OCI-LY1 (cell line): ENCODE measurements around the gene WWOX.

Experiments used
- H2AFZ ChIP-seq: fragments of 200-600 bp; sonication (generic), shearing (Covaris generic); 2 replicates; pipeline ENCODE4 v1.6.0; 2014; ENCODE audit warnings: antibody characterized with exemption, mild to moderate bottlenecking, low read length
- H3F3A ChIP-seq: fragments of 200-600 bp; sonication (generic), shearing (Covaris generic); 2 replicates; pipeline ENCODE4 v1.6.0; 2014; ENCODE audit warnings: mild to moderate bottlenecking, antibody characterized with exemption, low read length, moderate library complexity; ENCODE audit not compliant: insufficient read depth
- H3K27ac ChIP-seq: fragments of 200-600 bp; sonication (generic); 2 replicates; pipeline ENCODE4 v1.5.1; 2014; ENCODE audit warnings: low read length, mixed run types, mild to moderate bottlenecking, low read depth; ENCODE audit not compliant: poor library complexity, severe bottlenecking
- H3K27me3 ChIP-seq: fragments of 200-600 bp; sonication (generic); 2 replicates; pipeline ENCODE4 v1.6.0; 2014; ENCODE audit warnings: antibody characterized with exemption, mild to moderate bottlenecking, low read length, moderate library complexity; ENCODE audit not compliant: insufficient read depth
- H3K36me3 ChIP-seq: fragments of 200-600 bp; sonication (generic); 2 replicates; pipeline ENCODE4 v1.6.1; 2014; ENCODE audit warnings: mild to moderate bottlenecking, antibody characterized with exemption, low read length, moderate library complexity, mixed read lengths; ENCODE audit not compliant: insufficient read depth
- H3K4me1 ChIP-seq: fragments of 200-600 bp; sonication (generic); 2 replicates; pipeline ENCODE4 v1.5.1; 2014; ENCODE audit warnings: mild to moderate bottlenecking, low read length, moderate library complexity; ENCODE audit not compliant: insufficient read depth, severe bottlenecking
- H3K4me2 ChIP-seq: fragments of 200-600 bp; sonication (generic), shearing (Covaris generic); 2 replicates; pipeline ENCODE4 v1.6.1; 2014; ENCODE audit warnings: low read length
- H3K4me3 ChIP-seq: fragments of 200-600 bp; sonication (generic); 2 replicates; pipeline ENCODE4 v1.5.1; 2014; ENCODE audit warnings: low read length, low read depth, mild to moderate bottlenecking, mixed read lengths; ENCODE audit not compliant: poor library complexity, severe bottlenecking
- H3K79me2 ChIP-seq: fragments of 200-600 bp; shearing (Covaris generic); 2 replicates; pipeline ENCODE4 v1.6.1; 2016; ENCODE audit warnings: mixed run types, low read length, mixed read lengths; ENCODE audit not compliant: insufficient read depth
- H3K9ac ChIP-seq: fragments of 200-600 bp; sonication (generic), shearing (Covaris generic); 2 replicates; pipeline ENCODE4 v1.6.1; 2014; ENCODE audit warnings: mild to moderate bottlenecking, low read length, mixed read lengths
- H3K9me2 ChIP-seq: fragments of 200-600 bp; sonication (generic), shearing (Covaris generic); 2 replicates; pipeline ENCODE4 v1.6.1; 2014; ENCODE audit warnings: low read depth, mild to moderate bottlenecking, low read length, mixed read lengths
- H3K9me3 ChIP-seq: fragments of 200-600 bp; shearing (Covaris generic); 2 replicates; pipeline ENCODE4 v1.6.1; 2014; ENCODE audit warnings: low read length, mixed read lengths
- H4K20me1 ChIP-seq: fragments of 200-600 bp; sonication (generic), shearing (Covaris generic); 2 replicates; pipeline ENCODE4 v1.6.0; 2016; ENCODE audit warnings: mild to moderate bottlenecking, low read length; ENCODE audit not compliant: insufficient read depth
- CTCF ChIP-seq: fragments of 200-600 bp; sonication (generic), shearing (Covaris generic); IDR thresholded peaks from 2 replicates; pipeline ENCODE4 v1.5.1; 2017; ENCODE audit warnings: mild to moderate bottlenecking, antibody characterized with exemption, low read length, moderate library complexity, mixed read lengths
- EZH2 ChIP-seq: fragments of 200-600 bp; sonication (generic), shearing (Covaris generic); IDR thresholded peaks from 2 replicates; pipeline ENCODE4 v1.8.0; 2017; ENCODE audit warnings: borderline replicate concordance, mixed run types, mild to moderate bottlenecking, antibody characterized with exemption, low read length, moderate library complexity, mixed read lengths

The WWOX gene

GRCh38 chr16:78686601-78687000 lies 587.1 kb downstream of the WWOX start:
- Histone ChIP-seq H3K79me2 (no peaks in the 10 kb centered on the region), H3K4me1 (no peaks in the 10 kb centered on the region), H3K27me3 (no peaks in the 10 kb centered on the region), H2AFZ (no peak overlapping the region), H3F3A (no peaks in the 10 kb centered on the region), H3K9ac (no peak overlapping the region), H3K4me2 (no peak overlapping the region), H4K20me1 (no peaks in the 10 kb centered on the region), H3K4me3 (no peak overlapping the region), H3K9me3 (no peaks in the 10 kb centered on the region), H3K9me2 (no peaks in the 10 kb centered on the region), H3K36me3 (no peaks in the 10 kb centered on the region), H3K27ac (no peak overlapping the region)
- TF ChIP-seq EZH2 (no peak), CTCF (no peak)

- Histone ChIP-seq H3K27ac (no peak overlapping the region), H3K79me2 (no peaks in the 10 kb centered on the region), H2AFZ (no peak overlapping the region), H3K4me1 (no peaks in the 10 kb centered on the region), H3K27me3 (no peaks in the 10 kb centered on the region), H3K9me3 (no peaks in the 10 kb centered on the region), H3K4me3 (no peak overlapping the region), H3F3A (no peaks in the 10 kb centered on the region), H3K4me2 (no peak overlapping the region), H4K20me1 (no peaks in the 10 kb centered on the region), H3K9ac (no peak overlapping the region), H3K9me2 (no peaks in the 10 kb centered on the region), H3K36me3 (no peaks in the 10 kb centered on the region)
- TF ChIP-seq CTCF (no peak), EZH2 (no peak)
Observed at GRCh38 chr16:78689028-78689427, 589.6 kb downstream of the WWOX start.

- Histone ChIP-seq H3F3A (no peaks in the 10 kb centered on the region), H3K4me3 (no peak overlapping the region), H3K27ac (no peak overlapping the region), H3K36me3 (no peaks in the 10 kb centered on the region), H3K9ac (no peak overlapping the region), H2AFZ (no peak overlapping the region), H4K20me1 (no peaks in the 10 kb centered on the region), H3K4me1 (no peaks in the 10 kb centered on the region), H3K27me3 (no peaks in the 10 kb centered on the region), H3K79me2 (no peaks in the 10 kb centered on the region), H3K9me2 (no peaks in the 10 kb centered on the region), H3K9me3 (no peaks in the 10 kb centered on the region), H3K4me2 (no peak overlapping the region)
- TF ChIP-seq CTCF (no peak), EZH2 (no peak)
Observed at GRCh38 chr16:78689536-78689935, 590.1 kb downstream of the WWOX start.
